SK-N-SH treated with all-trans-retinoic acid at 6 μM for 48 hours (cell line): ENCODE results near the gene ATP5PF.

ENCODE experiments used
- BACH2 ChIP-seq: fragments of 250-450 bp; sonication (Bioruptor Pico); IDR thresholded peaks from 2 replicates; pipeline ENCODE4 v1.9.0; 2021; ENCODE audit warnings: mild to moderate bottlenecking, borderline replicate concordance
- CREB5 ChIP-seq: fragments of 250-450 bp; sonication (Bioruptor Pico); IDR thresholded peaks from 2 replicates; pipeline ENCODE4 v1.5.1; 2020; ENCODE audit warnings: low read depth, mild to moderate bottlenecking, moderate library complexity
- ESRRG ChIP-seq: fragments of 250-450 bp; sonication (Bioruptor Pico); IDR thresholded peaks from 2 replicates; pipeline ENCODE4 v1.6.1; 2021; ENCODE audit warnings: mild to moderate bottlenecking
- ISL1 ChIP-seq: fragments of 250-450 bp; sonication (Bioruptor Pico); IDR thresholded peaks from 2 replicates; pipeline ENCODE4 v2.1.2; 2022; ENCODE audit warnings: mild to moderate bottlenecking, moderate library complexity
- TCF4 ChIP-seq: fragments of 250-450 bp; sonication (Bioruptor Pico); IDR thresholded peaks from 2 replicates; pipeline ENCODE4 v1.8.0; 2021; ENCODE audit warnings: mild to moderate bottlenecking, moderate library complexity, borderline replicate concordance
- TOX ChIP-seq: fragments of 250-450 bp; sonication (Bioruptor Pico); IDR thresholded peaks from 2 replicates; pipeline ENCODE4 v1.8.0; 2021; ENCODE audit warnings: mild to moderate bottlenecking, moderate library complexity, borderline replicate concordance
- TSHZ2 ChIP-seq: fragments of 250-450 bp; sonication (Bioruptor Pico); IDR thresholded peaks from 2 replicates; pipeline ENCODE4 v1.5.0; 2020; ENCODE audit warnings: mild to moderate bottlenecking, moderate library complexity
- ZFP3 ChIP-seq: fragments of 250-450 bp; sonication (Bioruptor Pico); IDR thresholded peaks from 2 replicates; pipeline ENCODE4 v1.5.0; 2020; ENCODE audit warnings: mild to moderate bottlenecking, moderate library complexity
- ZFP30 ChIP-seq: fragments of 450-650 bp; formaldehyde crosslinking; IDR thresholded peaks from 2 replicates; pipeline ENCODE4 v1.5.0; 2022; ENCODE audit warnings: mild to moderate bottlenecking, moderate library complexity
- ZNF565 ChIP-seq: fragments of 450-650 bp; formaldehyde crosslinking; conservative IDR thresholded peaks from 2 replicates; pipeline ENCODE4 v1.5.0; 2020; ENCODE audit warnings: low read depth, mild to moderate bottlenecking, moderate library complexity
- ZNF8 ChIP-seq: fragments of 450-650 bp; formaldehyde crosslinking; IDR thresholded peaks from 2 replicates; pipeline ENCODE4 v1.5.0; 2020; ENCODE audit warnings: mild to moderate bottlenecking, moderate library complexity

GRCh38 chr21:25742900-25743299 lies 8.2 kb upstream of the ATP5PF start:
- TF ChIP-seq CREB5 (no peak), ZNF565 (CRISPR knock-in tag) (no peak), ZNF8 (CRISPR knock-in tag) (no peak), ZFP3 (CRISPR knock-in tag) (no peak), BACH2 (CRISPR knock-in tag) (no peak), ESRRG (no peak), ZFP30 (CRISPR knock-in tag) (no peak), TCF4 (CRISPR knock-in tag) (no peak), ISL1 (CRISPR knock-in tag) (no peak), TSHZ2 (CRISPR knock-in tag) (no peak), TOX (CRISPR knock-in tag) (no peak)
